ENCODE data around the gene APOC4.
"Not testable (repeated sequence)": the region's sequence is repeated elsewhere in the genome, so short reads cannot be mapped to it uniquely, and the experiment has no call there.

The APOC4 gene

DNA sequence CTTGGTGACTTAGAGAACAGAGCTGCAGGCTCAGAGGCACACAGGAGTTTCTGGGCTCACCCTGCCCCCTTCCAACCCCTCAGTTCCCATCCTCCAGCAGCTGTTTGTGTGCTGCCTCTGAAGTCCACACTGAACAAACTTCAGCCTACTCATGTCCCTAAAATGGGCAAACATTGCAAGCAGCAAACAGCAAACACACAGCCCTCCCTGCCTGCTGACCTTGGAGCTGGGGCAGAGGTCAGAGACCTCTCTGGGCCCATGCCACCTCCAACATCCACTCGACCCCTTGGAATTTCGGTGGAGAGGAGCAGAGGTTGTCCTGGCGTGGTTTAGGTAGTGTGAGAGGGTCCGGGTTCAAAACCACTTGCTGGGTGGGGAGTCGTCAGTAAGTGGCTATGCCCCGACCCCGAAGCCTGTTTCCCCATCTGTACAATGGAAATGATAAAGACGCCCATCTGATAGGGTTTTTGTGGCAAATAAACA is 17.8 kb upstream of the APOC4 start:
- DNase-seq (ENCODE audit: low spot score), result no peak
- TF ChIP-seq, protein P1, sequence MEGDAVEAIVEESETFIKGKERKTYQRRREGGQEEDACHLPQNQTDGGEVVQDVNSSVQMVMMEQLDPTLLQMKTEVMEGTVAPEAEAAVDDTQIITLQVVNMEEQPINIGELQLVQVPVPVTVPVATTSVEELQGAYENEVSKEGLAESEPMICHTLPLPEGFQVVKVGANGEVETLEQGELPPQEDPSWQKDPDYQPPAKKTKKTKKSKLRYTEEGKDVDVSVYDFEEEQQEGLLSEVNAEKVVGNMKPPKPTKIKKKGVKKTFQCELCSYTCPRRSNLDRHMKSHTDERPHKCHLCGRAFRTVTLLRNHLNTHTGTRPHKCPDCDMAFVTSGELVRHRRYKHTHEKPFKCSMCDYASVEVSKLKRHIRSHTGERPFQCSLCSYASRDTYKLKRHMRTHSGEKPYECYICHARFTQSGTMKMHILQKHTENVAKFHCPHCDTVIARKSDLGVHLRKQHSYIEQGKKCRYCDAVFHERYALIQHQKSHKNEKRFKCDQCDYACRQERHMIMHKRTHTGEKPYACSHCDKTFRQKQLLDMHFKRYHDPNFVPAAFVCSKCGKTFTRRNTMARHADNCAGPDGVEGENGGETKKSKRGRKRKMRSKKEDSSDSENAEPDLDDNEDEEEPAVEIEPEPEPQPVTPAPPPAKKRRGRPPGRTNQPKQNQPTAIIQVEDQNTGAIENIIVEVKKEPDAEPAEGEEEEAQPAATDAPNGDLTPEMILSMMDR (IDR thresholded peaks at IDR 0.05; ENCODE audit: borderline replicate concordance, control extremely low read depth, extremely low read depth, insufficient read depth, missing control alignments), result no peak
- in situ Hi-C loops (cut with MboI; ENCODE audit: low sequenced_read_pairs, unreplicated experiment), result no loop called here

DNA sequence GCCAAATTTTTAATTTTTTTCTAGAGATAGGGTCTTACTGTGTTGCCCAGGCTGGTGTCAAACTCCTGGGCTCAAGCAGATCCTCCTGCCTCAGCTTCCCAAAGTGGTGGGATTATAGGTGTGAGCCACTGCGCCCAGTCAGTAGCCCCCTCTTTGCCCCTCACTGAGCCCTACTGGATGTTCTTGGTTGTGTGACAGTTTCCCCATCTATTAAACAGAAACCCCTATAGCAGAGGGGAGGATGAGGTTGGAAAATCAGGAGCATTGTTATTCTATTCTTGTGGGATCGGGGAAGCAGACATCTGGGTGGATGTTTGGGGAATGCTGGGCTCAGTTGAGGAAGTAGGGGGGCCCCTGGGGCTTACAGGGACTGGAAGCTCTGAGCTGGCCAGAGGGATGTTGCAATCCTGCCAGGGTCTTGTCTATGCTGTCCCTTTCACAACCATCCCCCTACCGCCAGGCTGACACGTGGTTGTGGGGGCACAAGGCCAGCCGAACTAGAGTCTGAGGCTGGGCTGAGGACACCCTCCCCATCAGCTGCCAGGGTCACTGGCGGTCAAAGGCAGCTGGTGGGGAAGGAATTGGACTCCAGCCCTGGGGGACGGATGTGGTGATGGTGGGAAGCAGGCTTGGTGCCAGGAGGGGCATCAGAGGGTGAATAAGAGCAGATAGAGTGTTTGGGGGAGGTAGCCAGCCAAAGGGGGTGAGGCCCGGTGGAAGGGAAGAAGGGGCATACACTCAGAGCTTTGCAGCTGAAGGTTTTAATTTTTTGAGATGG is 16.7 kb upstream of the APOC4 start:
- TF ChIP-seq, protein P1 (IDR thresholded peaks at IDR 0.05; ENCODE audit: borderline replicate concordance, control extremely low read depth, extremely low read depth, insufficient read depth, missing control alignments), result no peak
- in situ Hi-C loops (cut with MboI; ENCODE audit: low sequenced_read_pairs, unreplicated experiment), result no loop called here
- no peak for DNase-seq (ENCODE audit: low spot score)

DNA sequence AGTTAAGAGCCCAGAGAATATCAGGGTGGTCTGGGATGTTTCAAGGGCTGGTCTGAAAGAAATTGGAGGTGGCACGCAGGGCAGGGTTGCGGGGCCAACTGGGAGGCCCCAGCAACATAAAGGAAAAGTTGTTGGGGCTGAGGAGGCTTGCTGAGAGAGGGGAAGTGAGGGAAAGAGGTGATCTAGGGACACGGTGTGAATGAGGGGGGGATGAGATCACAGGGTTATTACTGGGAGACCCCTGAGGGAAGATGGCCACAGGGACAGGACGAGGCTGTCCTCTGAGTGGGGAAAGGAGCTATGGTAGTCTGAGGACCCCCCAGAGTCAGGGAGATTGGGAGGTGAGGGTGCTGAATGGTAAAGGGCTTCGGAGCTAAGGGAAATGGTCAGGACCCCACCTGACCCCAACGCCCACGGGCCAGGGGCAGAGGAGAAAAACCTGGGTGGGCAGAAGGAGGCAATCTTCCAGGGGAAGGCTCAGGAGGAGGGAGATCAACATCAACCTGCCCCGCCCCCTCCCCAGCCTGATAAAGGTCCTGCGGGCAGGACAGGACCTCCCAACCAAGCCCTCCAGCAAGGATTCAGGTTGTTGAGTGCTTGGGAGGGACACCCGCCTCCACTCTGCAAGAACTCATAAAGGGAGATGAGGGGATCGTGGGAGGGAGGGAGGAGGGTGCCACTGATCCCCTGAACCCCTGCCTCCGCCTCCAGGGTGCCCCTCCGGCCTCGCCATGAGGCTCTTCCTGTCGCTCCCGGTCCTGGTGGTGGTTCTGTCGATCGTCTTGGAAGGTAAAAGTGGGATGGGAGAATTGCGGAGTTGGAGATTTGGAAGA is 15.6 kb upstream of the APOC4 start:
- in situ Hi-C loops (cut with MboI; ENCODE audit: low sequenced_read_pairs, unreplicated experiment); DNase-seq (ENCODE audit: low spot score): not testable (repeated sequence)

DNA sequence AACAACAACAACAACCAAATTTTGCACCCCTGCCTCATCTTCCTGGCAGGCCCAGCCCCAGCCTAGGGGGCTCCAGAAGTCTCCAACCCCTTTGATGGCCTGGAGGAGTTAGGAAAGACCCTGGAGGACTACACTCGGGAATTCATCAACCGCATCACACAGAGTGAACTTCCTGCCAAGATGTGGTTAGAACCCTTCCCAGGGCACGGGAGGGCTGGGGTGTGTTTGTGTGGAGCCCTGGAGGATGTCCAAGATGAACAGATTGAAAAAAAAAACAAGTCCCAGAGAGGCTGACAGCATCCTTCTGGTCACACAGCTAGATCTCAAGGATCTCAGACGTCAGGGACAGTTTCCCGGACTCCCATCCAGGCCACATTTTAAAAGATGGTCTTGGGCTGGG is 14.3 kb upstream of the APOC4 start:
- TF ChIP-seq, protein P1 (IDR thresholded peaks at IDR 0.05; ENCODE audit: borderline replicate concordance, control extremely low read depth, extremely low read depth, insufficient read depth, missing control alignments), result no peak
- no peak for DNase-seq (ENCODE audit: low spot score)
- in situ Hi-C loops (cut with MboI; ENCODE audit: low sequenced_read_pairs, unreplicated experiment), result no loop called here

DNA sequence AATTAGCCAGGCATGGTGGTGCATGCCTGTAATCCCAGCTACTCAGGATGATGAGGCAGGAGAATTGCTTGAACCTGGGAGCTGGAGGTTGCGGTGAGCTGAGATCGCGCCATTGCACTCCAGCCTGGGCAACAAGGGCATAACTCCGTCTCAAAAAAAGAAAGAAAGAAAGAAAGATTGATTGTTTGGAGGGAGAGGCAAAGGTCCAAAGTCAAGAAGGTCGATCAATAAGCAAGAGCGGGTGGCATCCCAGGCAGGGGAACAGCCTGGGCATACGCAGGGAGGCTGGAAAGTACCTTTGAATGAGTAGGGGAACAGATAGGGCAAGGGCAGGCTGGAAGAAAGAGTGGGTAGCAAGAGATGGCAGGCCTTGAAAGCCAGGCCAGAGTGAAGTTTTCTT is 11.9 kb upstream of the APOC4 start:
- DNase-seq (ENCODE audit: low spot score), result no peak
- in situ Hi-C loops (cut with MboI; ENCODE audit: low sequenced_read_pairs, unreplicated experiment), result no loop called here
- TF ChIP-seq, protein P1 (IDR thresholded peaks at IDR 0.05; ENCODE audit: borderline replicate concordance, control extremely low read depth, extremely low read depth, insufficient read depth, missing control alignments), result no peak

DNA sequence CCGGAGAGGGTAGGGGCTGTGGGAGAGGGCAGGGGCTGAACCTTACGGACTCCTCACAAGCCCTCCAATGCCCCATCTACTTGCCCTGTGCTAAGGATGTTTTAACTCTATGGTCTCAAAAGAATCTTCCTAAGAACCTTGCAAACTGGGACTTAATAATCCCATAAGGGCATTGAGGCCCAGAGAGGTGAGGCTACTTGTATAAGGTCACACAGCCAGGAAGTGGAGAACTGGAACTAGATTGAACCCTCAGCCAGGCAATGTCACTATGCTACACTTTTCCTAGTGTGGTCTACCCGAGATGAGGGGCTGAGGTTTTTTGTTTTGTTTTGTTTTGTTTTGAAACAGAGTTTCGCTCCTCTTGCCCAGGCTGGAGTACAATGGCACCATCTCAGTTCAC is 10.5 kb upstream of the APOC4 start:
- TF ChIP-seq, protein P1 (IDR thresholded peaks at IDR 0.05; ENCODE audit: borderline replicate concordance, control extremely low read depth, extremely low read depth, insufficient read depth, missing control alignments), result no peak
- no peak for DNase-seq (ENCODE audit: low spot score)
- in situ Hi-C loops (cut with MboI; ENCODE audit: low sequenced_read_pairs, unreplicated experiment), result no loop called here

DNA sequence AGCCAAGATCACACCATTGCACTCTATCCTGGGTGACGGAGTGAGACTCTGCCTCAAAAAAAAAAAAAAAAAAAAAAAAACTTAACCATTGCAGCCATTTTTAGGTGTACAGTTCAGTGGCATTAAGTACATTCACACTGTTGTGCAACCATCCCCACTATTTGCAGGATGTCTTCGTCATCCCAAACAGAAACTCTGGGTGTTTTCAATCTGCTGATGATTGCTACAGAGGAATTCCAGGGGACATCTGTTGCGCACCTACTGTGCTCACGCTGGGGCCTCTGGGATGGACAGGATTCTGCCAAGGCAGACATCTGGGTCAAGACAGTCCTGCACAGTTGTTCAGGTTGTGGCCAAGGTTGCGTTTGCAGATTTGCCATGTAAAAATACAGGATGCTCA is 2.4 kb upstream of the APOC4 start:
- TF ChIP-seq, protein P1 (IDR thresholded peaks at IDR 0.05; ENCODE audit: borderline replicate concordance, control extremely low read depth, extremely low read depth, insufficient read depth, missing control alignments), result no peak
- in situ Hi-C loops (cut with MboI; ENCODE audit: low sequenced_read_pairs, unreplicated experiment), result no loop called here
- DNase-seq (ENCODE audit: low spot score), result no peak
